ENCODE results near the gene KCNAB1.

GRCh38 chr3:156256256-156256655, 135.9 kb downstream of the KCNAB1 start:
- no peak for TF ChIP-seq CTCF (IDR thresholded peaks at IDR 0.05)
- no peak for TF ChIP-seq EZH2 (IDR thresholded peaks at IDR 0.05; ENCODE audit: borderline replicate concordance, insufficient read depth, low read depth, low read length, poor library complexity, severe bottlenecking)

All from B cell (primary cell).